B cell (primary cell): ENCODE data around the gene ALG9. TPM values are rescaled to one million over a fixed set of nuclear protein-coding genes. Genes with fewer than 3 reads are reported as not detected.
"Not testable (repeated sequence)": the region's sequence is repeated elsewhere in the genome, so short reads cannot be mapped to it uniquely, and the experiment has no call there.

ENCODE experiments used
- ATAC-seq: fragments of 200-7000 bp; cut with Tn5 transposase; one replicate; pipeline ENCODE4 v1.10.0; 2021; ENCODE audit warnings: low read depth, mild to moderate bottlenecking, moderate number of reproducible peaks, moderate library complexity
- CTCF ChIA-PET: fragments of 350-600 bp; sonication (Branson Sonifier 250); formaldehyde crosslinking; loops from one replicate; lab custom pipeline; 2021; ENCODE audit warnings: antibody characterized with exemption, inconsistent platforms; lab: Charles Lee
- POLR2A ChIA-PET: fragments of 350-600 bp; sonication (Branson Sonifier 250); formaldehyde crosslinking; loops from one replicate; lab custom pipeline; 2021; ENCODE audit warnings: antibody characterized with exemption; lab: Charles Lee
- DNase-seq: peaks from one replicate; pipeline ENCODE4 v3.0.0; 2013
- H2AFZ ChIP-seq: 2 replicates; pipeline ENCODE4 v1.6.1; 2012; ENCODE audit warnings: mild to moderate bottlenecking, low read depth, low read length; ENCODE audit not compliant: insufficient read depth, poor library complexity, severe bottlenecking
- H3K27ac ChIP-seq, 2 donors: 1 replicate in 1 of 2; 2 replicates in 1 of 2; pipeline ENCODE4 v1.5.1; 2012 to 2013; ENCODE audit warnings: low read length in 2 of 2, mild to moderate bottlenecking in 2 of 2, moderate library complexity in 1 of 2
- H3K27me3 ChIP-seq, 4 experiments: fragments of 200-600 bp in 1 of 4; sonication (generic) in 1 of 4; replicated peaks in 1 of 4; 1 replicate in 2 of 4; 2 replicates in 2 of 4; pipeline versions ENCODE4 v1.6.1 to v1.7.0; 2013 to 2016; ENCODE audit warnings: low read length in 3 of 4, mild to moderate bottlenecking in 2 of 4, mixed read lengths in 1 of 4, moderate library complexity in 1 of 4; ENCODE audit not compliant: insufficient read depth in 4 of 4, control insufficient read depth in 3 of 4; ENCODE audit errors: control extremely low read depth in 1 of 4
- H3K36me3 ChIP-seq, 2 experiments: replicated peaks in 1 of 2; 1 replicate in 1 of 2; 2 replicates in 1 of 2; pipeline versions ENCODE4 v1.6.1 to v1.7.1; 2013; ENCODE audit warnings: low read length in 1 of 2; ENCODE audit not compliant: insufficient read depth in 2 of 2, control insufficient read depth in 1 of 2; ENCODE audit errors: control extremely low read depth in 1 of 2, extremely low read depth in 1 of 2
- H3K4me1 ChIP-seq, 2 donors: fragments of 200-600 bp in 1 of 2; sonication (generic) in 1 of 2; 1 replicate in 1 of 2; 2 replicates in 1 of 2; pipeline versions ENCODE4 v1.5.1 to v1.6.1; 2013 to 2017; ENCODE audit warnings: low read length in 2 of 2; ENCODE audit not compliant: control insufficient read depth in 2 of 2, insufficient read depth in 2 of 2
- H3K4me2 ChIP-seq: replicated peaks from 2 replicates; pipeline ENCODE3; 2012; ENCODE audit warnings: mild to moderate bottlenecking, low read depth, low read length; ENCODE audit not compliant: poor library complexity, severe bottlenecking
- H3K4me3 ChIP-seq, 5 experiments: fragments of 200-600 bp in 1 of 5; sonication (generic) in 1 of 5; 1 replicate in 3 of 5; 2 replicates in 2 of 5; pipeline versions ENCODE4 v1.5.1 to v1.7.0; 2011 to 2016; ENCODE audit warnings: low read length in 4 of 5, mild to moderate bottlenecking in 4 of 5, low read depth in 2 of 5, control low read depth in 1 of 5, moderate library complexity in 1 of 5; ENCODE audit not compliant: insufficient read depth in 1 of 5; ENCODE audit errors: control extremely low read depth in 1 of 5, extremely low read depth in 1 of 5
- H3K79me2 ChIP-seq: fragments of 200-600 bp; sonication (generic); one replicate; pipeline ENCODE4 v1.6.0; 2016; ENCODE audit warnings: low read length; ENCODE audit not compliant: control insufficient read depth, insufficient read depth
- H3K9ac ChIP-seq: fragments of 200-600 bp; sonication (generic); 2 replicates; pipeline ENCODE4 v1.6.1; 2017; ENCODE audit warnings: mild to moderate bottlenecking, low read length, moderate library complexity
- H3K9me3 ChIP-seq, 3 donors: one replicate each; pipeline versions ENCODE4 v1.6.1 to v1.7.1; 2013; ENCODE audit warnings: low read length in 2 of 3; ENCODE audit not compliant: control insufficient read depth in 2 of 3, insufficient read depth in 1 of 3; ENCODE audit errors: control extremely low read depth in 1 of 3
- H4K20me1 ChIP-seq: 2 replicates; pipeline ENCODE4 v1.6.0; 2012; ENCODE audit warnings: mild to moderate bottlenecking, low read length; ENCODE audit not compliant: insufficient read depth, control insufficient read depth, poor library complexity, severe bottlenecking
- H3K27ac Mint-ChIP-seq: one replicate; pipeline ENCODE4 v1.8.0; 2021; ENCODE audit warnings: mixed read lengths
- H3K27me3 Mint-ChIP-seq: one replicate; pipeline ENCODE4 v1.8.0; 2021; ENCODE audit warnings: mixed read lengths
- H3K4me1 Mint-ChIP-seq: one replicate; pipeline ENCODE4 v1.8.0; 2021; ENCODE audit warnings: mixed read lengths
- H3K4me3 Mint-ChIP-seq: one replicate; pipeline ENCODE4 v1.8.0; 2021; ENCODE audit warnings: mixed read lengths
- H3K9me3 Mint-ChIP-seq: one replicate; pipeline ENCODE4 v1.8.0; 2022; ENCODE audit warnings: mixed read lengths; ENCODE audit not compliant: insufficient read depth
- CTCF ChIP-seq: fragments of 200-600 bp; IDR thresholded peaks from one replicate; pipeline ENCODE4 v1.8.0; 2022; ENCODE audit warnings: antibody characterized with exemption, mild to moderate bottlenecking
- EZH2 ChIP-seq: IDR thresholded peaks from 2 replicates; pipeline ENCODE4 v1.6.1; 2012; ENCODE audit warnings: borderline replicate concordance, low read depth, mild to moderate bottlenecking, moderate library complexity, low read length; ENCODE audit not compliant: insufficient read depth, poor library complexity, severe bottlenecking
- WGBS: methylation state at CpG from one replicate; pipeline ENCODE4 v1.1.5; 2013; ENCODE audit warnings: missing lambda C conversion rate; ENCODE audit not compliant: insufficient coverage; 5-methylcytosine and 5-hydroxymethylcytosine counted together
- intact Hi-C: fragments of 100-400 bp; cut with micrococcal nuclease; formaldehyde crosslinking; loops from one replicate; pipeline ENCODE4 v1.10.0; 2022
- polyA plus RNA-seq: library from polyadenylated mRNA; depleted of rRNA; stranded (reverse); fragments of >200 nt; gene quantifications from 2 replicates; pipeline ENCODE4 v1.2.3, GENCODE V29; 2012
- total RNA-seq, 2 donors: library from RNA; stranded (reverse); fragments of 120-200 nt in 1 of 2; gene quantifications; 1 replicate in 1 of 2; 2 replicates in 1 of 2; pipeline versions ENCODE4 v1.2.3 to v1.2.4, GENCODE V29; 2013 to 2022

The ALG9 gene
- total and polyA plus RNA-seq, 2 donors (not counting 1 experiment from before 2014, with no cell fraction given), result 21.2 to 29.9 TPM

- no peak for ATAC-seq
- POLR2A ChIA-PET, result interaction anchor here (0.6 to 1.1 kb wide), 2 partner anchors 52 to 729 kb away, joined by 3 to 4 read pairs; partner anchors contain the start of gene DIXDC1
- DNase-seq, result no peak
- no CpG with 5 or more reads among the region's 4 CpGs for WGBS
- H3K9me3 Mint-ChIP-seq, result no peaks in the 10 kb centered on the region
- no peak overlapping the region for H3K27ac Mint-ChIP-seq
- Histone ChIP-seq H3K27me3 (no peaks in the 10 kb centered on the region), H2AFZ (no peak overlapping the region), H3K27ac (no peak overlapping the region), H3K9ac (no peak overlapping the region), H3K79me2 (no peaks in the 10 kb centered on the region), H4K20me1 (no peaks in the 10 kb centered on the region), H3K9me3 (no peaks in the 10 kb centered on the region), H3K4me1 (no peaks in the 10 kb centered on the region), H3K4me2 (no peak overlapping the region), H3K4me3 (no peak overlapping the region), H3K36me3 (no peaks in the 10 kb centered on the region)
- H3K27me3 Mint-ChIP-seq, result no peaks in the 10 kb centered on the region
- no peak overlapping the region for H3K4me3 Mint-ChIP-seq
- H3K4me1 Mint-ChIP-seq, result no peaks in the 10 kb centered on the region
- intact Hi-C loops, result no loop called here
- CTCF ChIA-PET, result no interaction called here
- no peak for TF ChIP-seq CTCF
- no peak for TF ChIP-seq EZH2
Observed at GRCh38 chr11:111886032-111886431, 14.7 kb upstream of the ALG9 start.

- H3K36me3 ChIP-seq, H3K9me3 Mint-ChIP-seq, H2AFZ ChIP-seq, H3K27ac Mint-ChIP-seq, H3K4me1 ChIP-seq, H3K79me2 ChIP-seq, H3K4me1 Mint-ChIP-seq, H3K9ac ChIP-seq, ATAC-seq, H3K27ac ChIP-seq, DNase-seq, H4K20me1 ChIP-seq, H3K27me3 Mint-ChIP-seq, H3K4me2 ChIP-seq, H3K9me3 ChIP-seq, intact Hi-C loops, H3K4me3 Mint-ChIP-seq, CTCF ChIA-PET, H3K27me3 ChIP-seq, H3K4me3 ChIP-seq: not testable (repeated sequence)
- POLR2A ChIA-PET, result interaction anchor here (0.7 kb wide), 1 partner anchor 225 kb away, joined by 3 read pairs; no protein-coding TSS in a partner anchor
- 92% methylated on average over 2 of the region's 4 CpGs for WGBS
Observed at GRCh38 chr11:111885053-111885452, 13.7 kb upstream of the ALG9 start.
